ENCODE measurements around the gene RPS25. TPM values are rescaled to one million over a fixed set of nuclear protein-coding genes. Genes with fewer than 3 reads are reported as not detected.

Gene RPS25
- total and polyA plus RNA-seq, 9 of the 15 experiments (the other 6 are each of a cell fraction or from before 2014, with no cell fraction given), result 1,553 to 5,486 (median 2,471) TPM

GRCh38 chr11:119030329-119031047 is 12.3 kb upstream of the RPS25 start, which contains the start of gene SLC37A4 (continued):
- peak; percentile 92 for TF ChIP-seq ARID4B (CRISPR knock-in tag; IDR thresholded peaks at IDR 0.05)
- TF ChIP-seq SMC3 (conservative IDR thresholded peaks at IDR 0.05; ENCODE audit: insufficient read depth, low read depth, low read length), result peak; percentile 49; the same call in 1 of the 2 replicates
- TF ChIP-seq SETDB1 (IDR thresholded peaks at IDR 0.05; ENCODE audit: low read length), result peak; percentile 61
- TF ChIP-seq FOXA3 (CRISPR knock-in tag; conservative IDR thresholded peaks at IDR 0.05 in 1 of 2, IDR thresholded peaks at IDR 0.05 in 1 of 2), result peak in 1 of 2 experiments; percentile 66; a peak in 1 of 4 replicates
- TF ChIP-seq SMARCE1 (IDR thresholded peaks at IDR 0.05), result no peak
- TF ChIP-seq SMARCA5 (IDR thresholded peaks at IDR 0.05), result no peak
- peak in 1 of 2 experiments; percentile 62; a peak in 1 of 4 replicates for TF ChIP-seq HDAC1 (IDR thresholded peaks at IDR 0.05)
- TF ChIP-seq SIN3A (IDR thresholded peaks at IDR 0.05; ENCODE audit: borderline replicate concordance in 2 of 2, control insufficient read depth in 1 of 2, low read depth in 2 of 2, low read length in 2 of 2), result peak; percentile 35 to 79; a peak in 2 of 4 replicates
- peak; percentile 77 for TF ChIP-seq JUND (IDR thresholded peaks at IDR 0.05; ENCODE audit: borderline replicate concordance, low read depth, low read length)
- TF ChIP-seq JUND (tag; IDR thresholded peaks at IDR 0.05; ENCODE audit: borderline replicate concordance, low read depth, low read length), result peak; percentile 37; the same call in 1 of the 3 replicates
- 0 out of 4 replicates have a peak, but pooled peaks of 1 of the 2 experiments have one; percentile 16 for TF ChIP-seq ZNF639 (CRISPR knock-in tag; conservative IDR thresholded peaks at IDR 0.05 in 1 of 2, IDR thresholded peaks at IDR 0.05 in 1 of 2)
- no peak for TF ChIP-seq ZNF277 (CRISPR knock-in tag; IDR thresholded peaks at IDR 0.05; ENCODE audit: borderline replicate concordance)
- no peak for TF ChIP-seq HMBOX1 (IDR thresholded peaks at IDR 0.05)
- no peak for TF ChIP-seq CBFA2T3 (IDR thresholded peaks at IDR 0.05)
- peak; percentile 35 for TF ChIP-seq FOXP1 (CRISPR knock-in tag; IDR thresholded peaks at IDR 0.05)
- peak; percentile 5; the same call in 1 of the 2 replicates for TF ChIP-seq ZBTB7A (IDR thresholded peaks at IDR 0.05; ENCODE audit: borderline replicate concordance, control insufficient read depth, low read depth, low read length)

Data from K562 (cell line).